HepG2 (cell line): ENCODE data around the gene TSPAN18. TPM values are rescaled to one million over a fixed set of nuclear protein-coding genes. Genes with fewer than 3 reads are reported as not detected.
A peak's percentile ranks its signal among the peaks of the same experiment; 100 is the strongest.

ENCODE experiments used
- ATAC-seq: fragments of 200-7000 bp; cut with Tn5 transposase; 3 replicates; pipeline ENCODE4 v1.9.1; 2020; ENCODE audit warnings: mild to moderate bottlenecking, moderate library complexity
- BruUV-seq: library from RNA; stranded (reverse); fragments of 400-500 nt; replicated peaks from 2 replicates; lab custom pipeline; 2021; lab: Mats Ljungman, UMichigan
- CTCF ChIA-PET: fragments of 300-600 bp; formaldehyde crosslinking; extraction: SDS; loops from one replicate; lab custom pipeline; 2021; ENCODE audit warnings: low total read pairs, inconsistent platforms, low intra/inter-chr PET ratio; lab: Yijun Ruan, JAX
- POLR2A ChIA-PET: fragments of 350-600 bp; sonication (Branson Sonifier 250); formaldehyde crosslinking; loops from one replicate; lab custom pipeline; 2020; ENCODE audit warnings: antibody characterized with exemption, inconsistent platforms; lab: Yijun Ruan, JAX
- DNase-seq: peaks from one replicate; pipeline ENCODE4 v3.0.0-alpha.2; 2015; ENCODE audit warnings: low spot score
- FAIRE-seq: peaks from 3 replicates; lab custom pipeline; 2011; peaks lifted over from hg19 to GRCh38; lab: Jason Lieb, UNC
- H2AFZ ChIP-seq: one replicate; pipeline ENCODE4 v1.6.1; 2011; ENCODE audit warnings: low read length, inconsistent platforms
- H3K27ac ChIP-seq: fragments of 300-600 bp; 3 replicates; pipeline ENCODE4 v1.8.0; 2011; ENCODE audit warnings: mixed run types, mild to moderate bottlenecking, mixed read lengths, low read length, inconsistent platforms; ENCODE audit not compliant: insufficient read depth; ENCODE audit errors: extremely low read length
- H3K27me3 ChIP-seq, 2 experiments: fragments of 200-600 bp in 1 of 2; 2 replicates in 1 of 2; 3 replicates in 1 of 2; pipeline versions ENCODE4 v1.6.0 to v1.8.0; 2011; ENCODE audit warnings: low read length in 2 of 2, mild to moderate bottlenecking in 2 of 2, moderate library complexity in 2 of 2, inconsistent platforms in 1 of 2; ENCODE audit not compliant: insufficient read depth in 2 of 2, control insufficient read depth in 1 of 2
- H3K36me3 ChIP-seq, 2 experiments: fragments of 200-600 bp in 1 of 2; replicated peaks in 1 of 2; 2 replicates in 1 of 2; 3 replicates in 1 of 2; pipeline versions ENCODE4 v1.5.1 to v1.8.0; 2011; ENCODE audit warnings: low read length in 2 of 2, inconsistent platforms in 1 of 2; ENCODE audit not compliant: insufficient read depth in 2 of 2, control insufficient read depth in 1 of 2
- H3K4me1 ChIP-seq: 2 replicates; pipeline ENCODE4 v1.5.1; 2012; ENCODE audit warnings: low read length, inconsistent platforms; ENCODE audit not compliant: insufficient read depth
- H3K4me2 ChIP-seq: 2 replicates; pipeline ENCODE4 v1.6.0; 2011; ENCODE audit warnings: low read depth, low read length, inconsistent platforms
- H3K4me3 ChIP-seq, 3 experiments: fragments of 200-600 bp in 1 of 3; sonication (generic), shearing (Covaris generic) in 1 of 3; replicated peaks in 1 of 3; 2 replicates each; pipeline ENCODE4 v1.5.1; 2011 to 2016; ENCODE audit warnings: low read length in 3 of 3, inconsistent platforms in 2 of 3, low read depth in 2 of 3, mild to moderate bottlenecking in 2 of 3, control low read depth in 1 of 3, mixed read lengths in 1 of 3; ENCODE audit not compliant: insufficient read depth in 1 of 3
- H3K79me2 ChIP-seq: one replicate; pipeline ENCODE4 v1.6.1; 2011; ENCODE audit warnings: low read length, inconsistent platforms; ENCODE audit not compliant: insufficient read depth
- H3K9ac ChIP-seq: 2 replicates; pipeline ENCODE4 v1.6.0; 2011; ENCODE audit warnings: mild to moderate bottlenecking, low read depth, low read length, inconsistent platforms; ENCODE audit not compliant: insufficient read depth
- H3K9me3 ChIP-seq: 2 replicates; pipeline ENCODE4 v1.5.1; 2012; ENCODE audit warnings: mild to moderate bottlenecking, low read length
- H4K20me1 ChIP-seq: 2 replicates; pipeline ENCODE4 v1.6.0; 2011; ENCODE audit warnings: inconsistent platforms, mild to moderate bottlenecking, low read length, moderate library complexity; ENCODE audit not compliant: insufficient read depth
- AKAP8 ChIP-seq: sonication (generic); formaldehyde crosslinking; IDR thresholded peaks from 2 replicates; pipeline ENCODE4 v1.5.1; 2020; ENCODE audit warnings: mild to moderate bottlenecking, missing genetic modification reagents
- ETV6 ChIP-seq: sonication (generic); formaldehyde crosslinking; conservative IDR thresholded peaks from 2 replicates; pipeline ENCODE4 v1.4.0; 2020; ENCODE audit warnings: missing genetic modification reagents
- MYNN ChIP-seq: sonication (generic); formaldehyde crosslinking; IDR thresholded peaks from 2 replicates; pipeline ENCODE4 v1.4.0; 2020; ENCODE audit warnings: mild to moderate bottlenecking, low read depth, missing genetic modification reagents
- NFYB ChIP-seq: sonication (generic); formaldehyde crosslinking; IDR thresholded peaks from 2 replicates; pipeline ENCODE4 v1.4.0; 2020; ENCODE audit warnings: missing genetic modification reagents
- NFYC ChIP-seq: IDR thresholded peaks from 2 replicates; pipeline ENCODE4 v1.6.1; 2016; ENCODE audit warnings: missing genetic modification reagents, missing compliant biosample characterization
- SAP130 ChIP-seq: IDR thresholded peaks from 2 replicates; pipeline ENCODE4 v1.6.1; 2016; ENCODE audit warnings: low read depth
- SP2 ChIP-seq: sonication (generic); formaldehyde crosslinking; IDR thresholded peaks from 2 replicates; pipeline ENCODE4 v1.5.1; 2020; ENCODE audit warnings: mild to moderate bottlenecking, missing genetic modification reagents
- STAG1 ChIP-seq: sonication (generic); formaldehyde crosslinking; IDR thresholded peaks from 2 replicates; pipeline ENCODE4 v1.4.0; 2020; ENCODE audit warnings: missing genetic modification reagents
- ZNF567 ChIP-seq: sonication (generic); formaldehyde crosslinking; IDR thresholded peaks from 2 replicates; pipeline ENCODE4 v1.8.1; 2023; ENCODE audit warnings: mild to moderate bottlenecking, missing genetic modification reagents, borderline replicate concordance
- ZNF878 ChIP-seq: sonication (generic); formaldehyde crosslinking; IDR thresholded peaks from 2 replicates; pipeline ENCODE4 v1.8.1; 2023; ENCODE audit warnings: mild to moderate bottlenecking, missing genetic modification reagents, moderate library complexity
- WGBS: methylation state at CpG from one replicate; pipeline ENCODE4 v1.1.6; 2017; ENCODE audit warnings: low lambda C conversion rate; 5-methylcytosine and 5-hydroxymethylcytosine counted together
- in situ Hi-C: cut with HindIII; loops from 2 replicates; pipeline ENCODE4 v1.10.0; 2017; ENCODE audit warnings: low pct_unique_long_range_greater_than_20kb; ENCODE audit not compliant: extremely low pct_ligation_motif_present
- intact Hi-C: fragments of 100-400 bp; cut with micrococcal nuclease; formaldehyde crosslinking; loops from one replicate; pipeline ENCODE4 v1.10.0; 2022; ENCODE audit not compliant: unreplicated experiment
- polyA plus RNA-seq, 8 experiments: library from polyadenylated mRNA; depleted of rRNA in 3 of 8; stranded (reverse) in 7 of 8; unstranded in 1 of 8; fragments of >200 nt; fragmentation: Illumina TruSeq in 4 of 8; extraction: Trizol in 4 of 8; gene quantifications; 2 replicates each; pipeline versions ENCODE4 v1.2.1 to v1.2.3, GENCODE V29; 2011 to 2016; ENCODE audit warnings: low read depth in 4 of 8, missing spikeins in 1 of 8, mixed read lengths in 1 of 8; ENCODE audit not compliant: insufficient read depth in 1 of 8
- total RNA-seq, 5 experiments: library from RNA; depleted of rRNA; stranded (reverse); fragments of >200 nt; fragmentation: Illumina TruSeq; extraction: Trizol; gene quantifications; 2 replicates each; pipeline ENCODE4 v1.2.3, GENCODE V29; 2016; ENCODE audit warnings: low read depth in 1 of 5
- TF ChIP-seq, protein P1 (sequence below): sonication (generic); formaldehyde crosslinking; IDR thresholded peaks from 2 replicates; pipeline ENCODE4 v1.4.0; 2020; ENCODE audit warnings: mild to moderate bottlenecking, missing genetic modification reagents
- TF ChIP-seq, protein P2 (sequence below): sonication (generic); formaldehyde crosslinking; IDR thresholded peaks from 2 replicates; pipeline ENCODE4 v1.4.0; 2020; ENCODE audit warnings: missing genetic modification reagents
- TF ChIP-seq, protein P3 (sequence below): sonication (generic); formaldehyde crosslinking; IDR thresholded peaks from 2 replicates; pipeline ENCODE4 v1.5.0; 2020; ENCODE audit warnings: mild to moderate bottlenecking, missing genetic modification reagents, moderate library complexity
- TF ChIP-seq, protein P4 (sequence below): IDR thresholded peaks from 2 replicates; pipeline ENCODE4 v1.6.1; 2016; ENCODE audit warnings: control low read depth
- TF ChIP-seq, protein P5 (sequence below): sonication (generic); formaldehyde crosslinking; IDR thresholded peaks from 2 replicates; pipeline ENCODE4 v1.5.0; 2020; ENCODE audit warnings: missing genetic modification reagents

The TSPAN18 gene
- total and polyA plus RNA-seq, 2 of the 13 experiments (the other 11 are each of a cell fraction or from before 2014, with no cell fraction given), result not detected

DNA sequence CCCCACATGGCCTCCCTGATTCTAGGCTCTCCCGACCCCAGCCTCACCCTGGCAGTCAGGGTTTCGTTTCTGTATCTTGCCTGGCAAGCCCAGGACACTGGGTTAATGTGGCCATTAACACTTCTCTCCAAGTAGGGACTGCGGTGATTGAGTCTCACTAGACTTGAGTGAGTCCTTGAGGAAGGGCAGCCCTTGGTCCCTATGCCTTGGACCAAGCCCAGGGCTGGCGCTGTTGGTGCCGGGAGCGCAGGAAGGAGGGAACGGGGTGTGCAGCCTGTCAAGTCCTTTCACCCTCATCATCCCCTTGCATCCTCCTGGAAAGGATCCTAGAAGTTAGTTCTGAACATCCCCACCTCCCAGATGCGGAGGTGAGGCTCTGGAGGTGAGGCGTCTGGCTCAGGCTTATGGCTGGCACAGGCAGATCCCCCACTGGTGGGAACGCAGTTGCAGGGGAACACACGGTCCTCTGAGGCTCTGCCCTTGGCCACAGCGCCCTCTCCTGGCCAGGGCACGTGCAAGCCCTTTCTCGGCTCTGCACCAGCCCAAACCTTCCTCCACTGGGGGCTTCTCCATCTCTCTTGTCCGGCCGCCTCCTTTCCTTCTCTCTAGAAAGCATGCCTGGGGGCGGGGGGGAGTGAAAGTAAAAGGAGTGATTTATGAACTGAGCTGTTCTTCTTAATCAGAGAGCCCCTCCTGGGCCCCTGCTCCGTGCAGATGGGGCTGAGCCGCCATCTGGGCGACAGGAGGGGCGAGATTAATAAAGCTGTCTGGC lies 167.3 kb downstream of the TSPAN18 start (continued):
- TF ChIP-seq, protein P1, sequence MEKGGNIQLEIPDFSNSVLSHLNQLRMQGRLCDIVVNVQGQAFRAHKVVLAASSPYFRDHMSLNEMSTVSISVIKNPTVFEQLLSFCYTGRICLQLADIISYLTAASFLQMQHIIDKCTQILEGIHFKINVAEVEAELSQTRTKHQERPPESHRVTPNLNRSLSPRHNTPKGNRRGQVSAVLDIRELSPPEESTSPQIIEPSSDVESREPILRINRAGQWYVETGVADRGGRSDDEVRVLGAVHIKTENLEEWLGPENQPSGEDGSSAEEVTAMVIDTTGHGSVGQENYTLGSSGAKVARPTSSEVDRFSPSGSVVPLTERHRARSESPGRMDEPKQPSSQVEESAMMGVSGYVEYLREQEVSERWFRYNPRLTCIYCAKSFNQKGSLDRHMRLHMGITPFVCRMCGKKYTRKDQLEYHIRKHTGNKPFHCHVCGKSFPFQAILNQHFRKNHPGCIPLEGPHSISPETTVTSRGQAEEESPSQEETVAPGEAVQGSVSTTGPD (CRISPR knock-in tag), result no peak
- TF ChIP-seq MYNN (CRISPR knock-in tag) (no peak), SAP130 (no peak), AKAP8 (CRISPR knock-in tag) (no peak), STAG1 (CRISPR knock-in tag) (peak; percentile 79), ZNF878 (CRISPR knock-in tag) (no peak)
- TF ChIP-seq, protein P2, sequence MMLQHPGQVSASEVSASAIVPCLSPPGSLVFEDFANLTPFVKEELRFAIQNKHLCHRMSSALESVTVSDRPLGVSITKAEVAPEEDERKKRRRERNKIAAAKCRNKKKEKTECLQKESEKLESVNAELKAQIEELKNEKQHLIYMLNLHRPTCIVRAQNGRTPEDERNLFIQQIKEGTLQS (CRISPR knock-in tag), result no peak
- TF ChIP-seq, protein P3, sequence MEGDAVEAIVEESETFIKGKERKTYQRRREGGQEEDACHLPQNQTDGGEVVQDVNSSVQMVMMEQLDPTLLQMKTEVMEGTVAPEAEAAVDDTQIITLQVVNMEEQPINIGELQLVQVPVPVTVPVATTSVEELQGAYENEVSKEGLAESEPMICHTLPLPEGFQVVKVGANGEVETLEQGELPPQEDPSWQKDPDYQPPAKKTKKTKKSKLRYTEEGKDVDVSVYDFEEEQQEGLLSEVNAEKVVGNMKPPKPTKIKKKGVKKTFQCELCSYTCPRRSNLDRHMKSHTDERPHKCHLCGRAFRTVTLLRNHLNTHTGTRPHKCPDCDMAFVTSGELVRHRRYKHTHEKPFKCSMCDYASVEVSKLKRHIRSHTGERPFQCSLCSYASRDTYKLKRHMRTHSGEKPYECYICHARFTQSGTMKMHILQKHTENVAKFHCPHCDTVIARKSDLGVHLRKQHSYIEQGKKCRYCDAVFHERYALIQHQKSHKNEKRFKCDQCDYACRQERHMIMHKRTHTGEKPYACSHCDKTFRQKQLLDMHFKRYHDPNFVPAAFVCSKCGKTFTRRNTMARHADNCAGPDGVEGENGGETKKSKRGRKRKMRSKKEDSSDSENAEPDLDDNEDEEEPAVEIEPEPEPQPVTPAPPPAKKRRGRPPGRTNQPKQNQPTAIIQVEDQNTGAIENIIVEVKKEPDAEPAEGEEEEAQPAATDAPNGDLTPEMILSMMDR (CRISPR knock-in tag), result peak; percentile 86

DNA sequence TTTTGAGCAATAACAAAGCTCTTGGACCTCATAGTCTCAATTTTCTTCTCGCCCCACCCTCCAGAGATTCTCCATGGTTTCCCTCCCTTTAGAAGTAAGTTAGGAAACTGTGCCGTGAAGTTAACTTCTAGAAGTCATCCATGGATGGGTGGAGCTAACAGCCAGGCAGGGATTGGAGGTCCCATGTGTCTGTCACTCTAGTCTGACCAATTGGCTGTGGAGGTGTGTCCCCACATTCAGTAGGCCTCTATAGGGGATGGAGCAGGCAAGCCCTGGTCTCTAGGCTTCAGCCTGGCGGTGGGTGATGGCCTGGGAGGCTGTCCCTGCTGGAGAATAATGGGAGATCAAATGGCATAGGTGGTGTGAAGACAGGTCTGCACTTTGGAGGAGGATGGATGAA lies 173.2 kb downstream of the TSPAN18 start:
- Histone ChIP-seq H3K4me1 (no peaks in the 10 kb centered on the region), H3K27ac (no peak overlapping the region), H3K79me2 (no peaks in the 10 kb centered on the region), H4K20me1 (no peaks in the 10 kb centered on the region), H3K36me3 (no peaks in the 10 kb centered on the region), H2AFZ (no peak overlapping the region), H3K27me3 (no peaks in the 10 kb centered on the region; a peak in 1 of 5 replicates), H3K9ac (no peak overlapping the region), H3K4me2 (no peak overlapping the region), H3K9me3 (no peaks in the 10 kb centered on the region), H3K4me3 (no peak overlapping the region)
- peak; percentile 73 for TF ChIP-seq NFYC (CRISPR knock-in tag)
- TF ChIP-seq ZNF567 (CRISPR knock-in tag), result no peak
- TF ChIP-seq, protein P4, sequence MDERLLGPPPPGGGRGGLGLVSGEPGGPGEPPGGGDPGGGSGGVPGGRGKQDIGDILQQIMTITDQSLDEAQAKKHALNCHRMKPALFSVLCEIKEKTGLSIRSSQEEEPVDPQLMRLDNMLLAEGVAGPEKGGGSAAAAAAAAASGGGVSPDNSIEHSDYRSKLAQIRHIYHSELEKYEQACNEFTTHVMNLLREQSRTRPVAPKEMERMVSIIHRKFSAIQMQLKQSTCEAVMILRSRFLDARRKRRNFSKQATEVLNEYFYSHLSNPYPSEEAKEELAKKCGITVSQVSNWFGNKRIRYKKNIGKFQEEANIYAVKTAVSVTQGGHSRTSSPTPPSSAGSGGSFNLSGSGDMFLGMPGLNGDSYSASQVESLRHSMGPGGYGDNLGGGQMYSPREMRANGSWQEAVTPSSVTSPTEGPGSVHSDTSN (CRISPR knock-in tag), result peak; percentile 58; the same call in 1 of the 2 replicates
- TF ChIP-seq, protein P5, sequence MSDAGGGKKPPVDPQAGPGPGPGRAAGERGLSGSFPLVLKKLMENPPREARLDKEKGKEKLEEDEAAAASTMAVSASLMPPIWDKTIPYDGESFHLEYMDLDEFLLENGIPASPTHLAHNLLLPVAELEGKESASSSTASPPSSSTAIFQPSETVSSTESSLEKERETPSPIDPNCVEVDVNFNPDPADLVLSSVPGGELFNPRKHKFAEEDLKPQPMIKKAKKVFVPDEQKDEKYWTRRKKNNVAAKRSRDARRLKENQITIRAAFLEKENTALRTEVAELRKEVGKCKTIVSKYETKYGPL (CRISPR knock-in tag), result no peak
- no peak for TF ChIP-seq ETV6
- peak; percentile 71 for TF ChIP-seq NFYB (CRISPR knock-in tag)
- peak; percentile 43 for TF ChIP-seq SP2 (CRISPR knock-in tag)
- 3% methylated on average over 3 of the region's 3 CpGs for WGBS
- POLR2A ChIA-PET, result no interaction called here
- FAIRE-seq (no peak), ATAC-seq (peak; percentile 79), DNase-seq (peak; percentile 5)
- intact Hi-C loops (no loop called here), in situ Hi-C loops (loop anchor here (25.0 kb wide), 1 partner anchor 588 kb away; the partner anchor contains the start of gene ALX4)
- BruUV-seq, result no TSS peak
- CTCF ChIA-PET, result no interaction called here
